Measurements from ENCODE around the gene RASGRP4.

DNA sequence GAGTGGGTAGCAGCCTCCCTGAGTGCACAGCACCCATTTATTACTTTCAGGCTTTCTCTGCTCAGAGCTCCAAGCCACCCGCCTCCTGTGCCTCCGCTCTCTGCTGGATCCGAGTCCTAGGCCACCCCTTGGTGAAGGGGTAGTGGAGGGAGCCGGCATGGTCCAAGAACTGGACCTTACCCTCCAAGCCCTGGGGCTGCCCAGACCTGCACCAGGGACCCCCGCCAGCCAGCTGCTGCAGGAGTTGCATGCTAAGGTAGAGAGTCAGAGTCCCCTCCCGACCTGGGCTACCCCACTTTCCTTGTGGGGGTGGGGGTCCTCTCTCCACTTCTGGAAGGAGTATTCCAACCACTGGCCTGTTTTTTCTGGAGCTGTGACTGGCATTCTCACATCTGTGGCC is 21.2 kb downstream of the RASGRP4 start:
- TF ChIP-seq POLR2AphosphoS5 (IDR thresholded peaks at IDR 0.05) (no peak), POLR2A (IDR thresholded peaks at IDR 0.05) (no peak)
